GM23338 (cell line): ENCODE results near the gene KRTAP10-9.

ENCODE experiments used
- EZH2 ChIP-seq: fragments of 200-600 bp; sonication (generic); IDR thresholded peaks from one replicate; pipeline ENCODE4 v1.8.0; 2017; ENCODE audit warnings: antibody characterized with exemption, mild to moderate bottlenecking, low read depth; ENCODE audit not compliant: unreplicated experiment
- EZH2phosphoT487 ChIP-seq: fragments of 200-600 bp; sonication (generic); IDR thresholded peaks from one replicate; pipeline ENCODE4 v1.8.1; 2018; ENCODE audit warnings: antibody characterized with exemption; ENCODE audit not compliant: unreplicated experiment
- NANOG ChIP-seq: IDR thresholded peaks from 2 replicates; pipeline ENCODE4 v1.6.1; 2016; ENCODE audit warnings: antibody characterized with exemption, borderline replicate concordance
- TF ChIP-seq, protein P1 (sequence below), 2 experiments: fragments of 200-600 bp in 1 of 2; sonication (generic) in 1 of 2; conservative IDR thresholded peaks; 2 replicates each; pipeline versions ENCODE4 v1.5.1 to v1.6.1; 2016 to 2017; ENCODE audit warnings: antibody characterized with exemption in 2 of 2, low read depth in 2 of 2, mild to moderate bottlenecking in 2 of 2, moderate library complexity in 1 of 2

DNA sequence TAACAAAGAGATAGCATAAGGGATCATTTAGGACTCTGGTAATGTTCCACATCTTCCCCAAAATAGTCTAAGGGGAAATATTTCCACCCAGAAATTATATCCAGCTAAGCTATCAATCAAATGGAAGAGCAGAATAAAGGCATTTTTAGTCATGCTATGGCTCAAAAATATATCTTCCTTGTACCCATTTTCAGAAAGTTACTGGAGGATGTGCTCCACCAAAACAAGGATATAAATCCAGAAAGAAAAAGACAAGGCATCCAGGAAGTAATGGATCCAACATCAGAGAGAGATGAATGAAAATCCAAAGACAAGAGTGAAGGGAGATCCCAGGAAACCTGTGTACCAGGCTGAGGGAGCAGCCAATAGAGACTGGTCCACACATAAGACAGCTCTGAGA lies 17.7 kb upstream of the KRTAP10-9 start:
- TF ChIP-seq, protein P1, sequence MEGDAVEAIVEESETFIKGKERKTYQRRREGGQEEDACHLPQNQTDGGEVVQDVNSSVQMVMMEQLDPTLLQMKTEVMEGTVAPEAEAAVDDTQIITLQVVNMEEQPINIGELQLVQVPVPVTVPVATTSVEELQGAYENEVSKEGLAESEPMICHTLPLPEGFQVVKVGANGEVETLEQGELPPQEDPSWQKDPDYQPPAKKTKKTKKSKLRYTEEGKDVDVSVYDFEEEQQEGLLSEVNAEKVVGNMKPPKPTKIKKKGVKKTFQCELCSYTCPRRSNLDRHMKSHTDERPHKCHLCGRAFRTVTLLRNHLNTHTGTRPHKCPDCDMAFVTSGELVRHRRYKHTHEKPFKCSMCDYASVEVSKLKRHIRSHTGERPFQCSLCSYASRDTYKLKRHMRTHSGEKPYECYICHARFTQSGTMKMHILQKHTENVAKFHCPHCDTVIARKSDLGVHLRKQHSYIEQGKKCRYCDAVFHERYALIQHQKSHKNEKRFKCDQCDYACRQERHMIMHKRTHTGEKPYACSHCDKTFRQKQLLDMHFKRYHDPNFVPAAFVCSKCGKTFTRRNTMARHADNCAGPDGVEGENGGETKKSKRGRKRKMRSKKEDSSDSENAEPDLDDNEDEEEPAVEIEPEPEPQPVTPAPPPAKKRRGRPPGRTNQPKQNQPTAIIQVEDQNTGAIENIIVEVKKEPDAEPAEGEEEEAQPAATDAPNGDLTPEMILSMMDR (conservative IDR thresholded peaks at IDR 0.05; ENCODE audit: low read depth in 2 of 2): no peak
- TF ChIP-seq EZH2phosphoT487 (no peak), EZH2 (no peak), NANOG (no peak)
